Activated CD4-positive, alpha-beta T cell treated with anti-CD3 and anti-CD28 coated beads, Interleukin-2, amount 10 ng/mL, durations not matched to agents 24 days and 14 days (primary cell): ENCODE data around the gene RNF181. TPM values are rescaled to one million over a fixed set of nuclear protein-coding genes. Genes with fewer than 3 reads are reported as not detected.
"Not testable (repeated sequence)": the region's sequence is repeated elsewhere in the genome, so short reads cannot be mapped to it uniquely, and the experiment has no call there.

Experiments
- DNase-seq: peaks from one replicate; pipeline ENCODE4 v3.0.0; 2022
- H3K27ac Mint-ChIP-seq: one replicate; pipeline ENCODE4 v1.8.0; 2022; ENCODE audit warnings: mild to moderate bottlenecking, mixed read lengths
- H3K27me3 Mint-ChIP-seq: one replicate; pipeline ENCODE4 v1.8.0; 2022; ENCODE audit warnings: mixed read lengths
- H3K36me3 Mint-ChIP-seq: one replicate; pipeline ENCODE4 v1.8.0; 2022; ENCODE audit warnings: low read depth, mild to moderate bottlenecking, mixed read lengths
- H3K4me1 Mint-ChIP-seq: one replicate; pipeline ENCODE4 v1.8.0; 2021; ENCODE audit warnings: mixed read lengths
- H3K4me3 Mint-ChIP-seq: one replicate; pipeline ENCODE4 v1.8.0; 2022; ENCODE audit warnings: mild to moderate bottlenecking, moderate library complexity, mixed read lengths
- H3K9me3 Mint-ChIP-seq: one replicate; pipeline ENCODE4 v1.8.0; 2021; ENCODE audit warnings: mixed read lengths
- intact Hi-C: fragments of 100-400 bp; cut with micrococcal nuclease; formaldehyde crosslinking; loops from one replicate; pipeline ENCODE4 v1.15.1; 2023
- total RNA-seq: library from RNA; stranded (reverse); gene quantifications from 2 replicates; pipeline ENCODE4 v1.2.3, GENCODE V29; 2022

The RNF181 gene
- total RNA-seq, 1 donor from 2014 or later, result 116 TPM

- no peak overlapping the region for H3K27ac Mint-ChIP-seq
- H3K4me3 Mint-ChIP-seq, result no peak overlapping the region
- peaks cover 21% of the 10 kb centered on the region for H3K4me1 Mint-ChIP-seq
- intact Hi-C loops, result no loop called here
- H3K27me3 Mint-ChIP-seq, result peaks cover 1% of the 10 kb centered on the region
- no peak for DNase-seq
- peaks cover 27% of the 10 kb centered on the region for H3K36me3 Mint-ChIP-seq
- no peaks in the 10 kb centered on the region for H3K9me3 Mint-ChIP-seq
Observed at GRCh38 chr2:85604568-85605339, 9.2 kb downstream of the RNF181 start.

GRCh38 chr2:85605406-85606115 lies 10.0 kb downstream of the RNF181 start:
- intact Hi-C loops, result no loop called here
- Mint-ChIP-seq H3K27ac (no peak overlapping the region), H3K9me3 (no peaks in the 10 kb centered on the region), H3K4me3 (no peak overlapping the region), H3K36me3 (peaks cover 31% of the 10 kb centered on the region), H3K4me1 (peaks cover 26% of the 10 kb centered on the region), H3K27me3 (peaks cover 1% of the 10 kb centered on the region)
- no peak for DNase-seq

GRCh38 chr2:85606116-85606455 lies 10.5 kb downstream of the RNF181 start:
- intact Hi-C loops, result no loop called here
- no peak for DNase-seq
- H3K27ac Mint-ChIP-seq, result no peak overlapping the region
- H3K36me3 Mint-ChIP-seq, result peaks cover 31% of the 10 kb centered on the region
- no peaks in the 10 kb centered on the region for H3K9me3 Mint-ChIP-seq
- peaks cover 26% of the 10 kb centered on the region for H3K4me1 Mint-ChIP-seq
- no peak overlapping the region for H3K4me3 Mint-ChIP-seq
- peaks cover 1% of the 10 kb centered on the region for H3K27me3 Mint-ChIP-seq

GRCh38 chr2:85607268-85608215 lies 12.0 kb downstream of the RNF181 start:
- peaks cover 1% of the 10 kb centered on the region for H3K27me3 Mint-ChIP-seq
- H3K9me3 Mint-ChIP-seq, result no peaks in the 10 kb centered on the region
- peaks cover 22% of the 10 kb centered on the region for H3K4me1 Mint-ChIP-seq
- DNase-seq, result no peak
- intact Hi-C loops, result no loop called here
- no peak overlapping the region for H3K4me3 Mint-ChIP-seq
- H3K27ac Mint-ChIP-seq, result no peak overlapping the region
- peaks cover 34% of the 10 kb centered on the region for H3K36me3 Mint-ChIP-seq

- Mint-ChIP-seq H3K36me3 (peaks cover 31% of the 10 kb centered on the region), H3K27me3 (no peaks in the 10 kb centered on the region), H3K9me3 (no peaks in the 10 kb centered on the region), H3K4me1 (peaks cover 13% of the 10 kb centered on the region), H3K4me3 (peak overlapping the region; percentile 92), H3K27ac (peak overlapping the region; percentile 86)
- intact Hi-C loops, result loop anchor here (5.0 to 10.0 kb wide), 2 partner anchors 74 to 584 kb away; partner anchors contain the start of genes IMMT, MAT2A and MRPL35
- DNase-seq, result no peak
Observed at GRCh38 chr2:85611217-85611704, 15.7 kb downstream of the RNF181 start.

GRCh38 chr2:85611705-85612587 lies 16.4 kb downstream of the RNF181 start, which contains the start of gene C2orf68:
Gene C2orf68, minus strand, starts transcription at chr2:85612066. Its CDS starts 82 bp downstream, at chr2:85611984.
- intact Hi-C loops, result loop anchor here (1.0 to 10.0 kb wide), 3 partner anchors 10 to 583 kb away; partner anchors contain the start of genes IMMT, MAT2A, MRPL35 and TMEM150A
- Mint-ChIP-seq H3K4me1 (peaks cover 13% of the 10 kb centered on the region), H3K27me3 (no peaks in the 10 kb centered on the region), H3K27ac (peak within 1 kb of the TSS; percentile 91), H3K4me3 (peak within 1 kb of the TSS; percentile 92), H3K9me3 (no peaks in the 10 kb centered on the region), H3K36me3 (peaks cover 30% of the 10 kb centered on the region)
- peak; percentile 97 for DNase-seq

- H3K27me3 Mint-ChIP-seq, result no peaks in the 10 kb centered on the region
- no peak overlapping the region for H3K27ac Mint-ChIP-seq
- DNase-seq, result peak; percentile 56
- intact Hi-C loops, result loop anchor here (5.0 to 10.0 kb wide), 2 partner anchors 77 to 581 kb away; partner anchors contain the start of genes IMMT, MAT2A and MRPL35
- H3K4me1 Mint-ChIP-seq, result peaks cover 19% of the 10 kb centered on the region
- peaks cover 23% of the 10 kb centered on the region for H3K36me3 Mint-ChIP-seq
- H3K9me3 Mint-ChIP-seq, result no peaks in the 10 kb centered on the region
- H3K4me3 Mint-ChIP-seq, result no peak overlapping the region
Observed at GRCh38 chr2:85613717-85614515, 18.4 kb downstream of the RNF181 start.

- H3K4me3 Mint-ChIP-seq, H3K9me3 Mint-ChIP-seq, H3K27ac Mint-ChIP-seq, H3K27me3 Mint-ChIP-seq: not testable (repeated sequence)
- peaks cover 17% of the 10 kb centered on the region for H3K4me1 Mint-ChIP-seq
- DNase-seq, result peak; percentile 62
- H3K36me3 Mint-ChIP-seq, result peaks cover 23% of the 10 kb centered on the region
- intact Hi-C loops, result loop anchor here (5.0 to 10.0 kb wide), 3 partner anchors 77 to 580 kb away; partner anchors contain the start of genes IMMT, MAT2A, MRPL35 and POLR1A
Observed at GRCh38 chr2:85614757-85615156, 19.2 kb downstream of the RNF181 start.

GRCh38 chr2:85615413-85615728 lies 19.8 kb downstream of the RNF181 start:
- peaks cover 14% of the 10 kb centered on the region for H3K4me1 Mint-ChIP-seq
- no peak for DNase-seq
- no peaks in the 10 kb centered on the region for H3K9me3 Mint-ChIP-seq
- H3K27ac Mint-ChIP-seq, result peak overlapping the region; percentile 98
- H3K4me3 Mint-ChIP-seq, result no peak overlapping the region
- no peaks in the 10 kb centered on the region for H3K27me3 Mint-ChIP-seq
- intact Hi-C loops, result loop anchor here (5.0 to 10.0 kb wide), 2 partner anchors 492 to 579 kb away; partner anchors contain the start of genes IMMT, MRPL35, POLR1A and PTCD3
- peaks cover 20% of the 10 kb centered on the region for H3K36me3 Mint-ChIP-seq

GRCh38 chr2:85617723-85618122 lies 22.2 kb downstream of the RNF181 start:
- intact Hi-C loops, result loop anchor here (2.0 to 10.0 kb wide), 3 partner anchors 57 to 577 kb away; partner anchors contain the start of genes GGCX, IMMT, MRPL35 and POLR1A
- H3K27ac Mint-ChIP-seq, H3K9me3 Mint-ChIP-seq, DNase-seq, H3K27me3 Mint-ChIP-seq: not testable (repeated sequence)
- H3K4me3 Mint-ChIP-seq, result peak overlapping the region; percentile 95
- H3K36me3 Mint-ChIP-seq, result peaks cover 22% of the 10 kb centered on the region
- peaks cover 15% of the 10 kb centered on the region for H3K4me1 Mint-ChIP-seq

- intact Hi-C loops, result loop anchor here (5.0 to 10.0 kb wide), 2 partner anchors 488 to 575 kb away; partner anchors contain the start of genes IMMT, MRPL35, POLR1A and PTCD3
- H3K4me3 Mint-ChIP-seq, result no peak overlapping the region
- peaks cover 39% of the 10 kb centered on the region for H3K36me3 Mint-ChIP-seq
- no peak overlapping the region for H3K27ac Mint-ChIP-seq
- no peaks in the 10 kb centered on the region for H3K9me3 Mint-ChIP-seq
- H3K4me1 Mint-ChIP-seq, result peaks cover 19% of the 10 kb centered on the region
- DNase-seq, result no peak
- H3K27me3 Mint-ChIP-seq, result no peaks in the 10 kb centered on the region
Observed at GRCh38 chr2:85619617-85620016, 24.1 kb downstream of the RNF181 start.

GRCh38 chr2:85621338-85621737 lies 25.8 kb downstream of the RNF181 start:
- no peaks in the 10 kb centered on the region for H3K9me3 Mint-ChIP-seq
- H3K4me1 Mint-ChIP-seq, result peaks cover 19% of the 10 kb centered on the region
- no peak for DNase-seq
- no peaks in the 10 kb centered on the region for H3K27me3 Mint-ChIP-seq
- no peak overlapping the region for H3K4me3 Mint-ChIP-seq
- intact Hi-C loops, result no loop called here
- H3K27ac Mint-ChIP-seq, result no peak overlapping the region
- H3K36me3 Mint-ChIP-seq, result peaks cover 52% of the 10 kb centered on the region
